ENCODE measurements around the gene DGKE.

DNA sequence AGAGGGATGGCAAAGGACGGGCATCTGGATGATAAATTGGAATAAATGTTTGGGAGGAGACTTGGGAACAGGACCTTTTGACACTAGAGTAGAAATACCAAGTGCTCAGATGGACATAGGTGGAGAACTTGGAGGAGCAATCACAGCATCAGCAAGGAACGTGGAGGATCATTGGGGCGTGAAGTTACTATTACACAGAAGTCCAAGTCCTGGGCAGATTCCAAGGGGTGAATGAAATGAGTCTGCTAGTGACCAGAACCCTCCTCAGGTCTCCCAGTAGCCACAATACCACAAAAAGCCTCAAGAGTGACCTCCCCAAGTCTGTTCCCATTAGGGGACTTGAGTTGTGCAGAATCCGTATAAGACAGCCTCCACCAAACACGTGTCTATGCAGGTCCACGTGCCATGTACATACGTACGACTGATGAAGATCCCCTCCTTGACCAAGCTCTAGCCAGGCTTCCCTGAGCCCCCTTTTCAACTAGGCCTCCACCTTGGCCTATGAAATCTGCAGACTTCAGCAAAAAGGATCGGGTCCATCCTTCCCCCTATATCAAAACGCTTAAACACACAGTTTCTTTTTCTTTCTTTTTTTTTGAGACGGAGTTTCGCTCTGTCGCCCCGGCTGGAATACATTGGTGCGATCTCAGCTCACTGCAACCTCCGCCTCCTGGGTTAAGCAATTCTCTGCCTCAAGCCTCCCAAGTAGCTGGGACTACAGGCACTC lies 2.4 kb upstream of the DGKE start:
- TF ChIP-seq POLR2AphosphoS5 (IDR thresholded peaks at IDR 0.05; ENCODE audit: low read depth, low read length) (no peak), SIN3A (IDR thresholded peaks at IDR 0.05; ENCODE audit: borderline replicate concordance, insufficient read depth, low read length) (no peak)
- TF ChIP-seq, protein P1, sequence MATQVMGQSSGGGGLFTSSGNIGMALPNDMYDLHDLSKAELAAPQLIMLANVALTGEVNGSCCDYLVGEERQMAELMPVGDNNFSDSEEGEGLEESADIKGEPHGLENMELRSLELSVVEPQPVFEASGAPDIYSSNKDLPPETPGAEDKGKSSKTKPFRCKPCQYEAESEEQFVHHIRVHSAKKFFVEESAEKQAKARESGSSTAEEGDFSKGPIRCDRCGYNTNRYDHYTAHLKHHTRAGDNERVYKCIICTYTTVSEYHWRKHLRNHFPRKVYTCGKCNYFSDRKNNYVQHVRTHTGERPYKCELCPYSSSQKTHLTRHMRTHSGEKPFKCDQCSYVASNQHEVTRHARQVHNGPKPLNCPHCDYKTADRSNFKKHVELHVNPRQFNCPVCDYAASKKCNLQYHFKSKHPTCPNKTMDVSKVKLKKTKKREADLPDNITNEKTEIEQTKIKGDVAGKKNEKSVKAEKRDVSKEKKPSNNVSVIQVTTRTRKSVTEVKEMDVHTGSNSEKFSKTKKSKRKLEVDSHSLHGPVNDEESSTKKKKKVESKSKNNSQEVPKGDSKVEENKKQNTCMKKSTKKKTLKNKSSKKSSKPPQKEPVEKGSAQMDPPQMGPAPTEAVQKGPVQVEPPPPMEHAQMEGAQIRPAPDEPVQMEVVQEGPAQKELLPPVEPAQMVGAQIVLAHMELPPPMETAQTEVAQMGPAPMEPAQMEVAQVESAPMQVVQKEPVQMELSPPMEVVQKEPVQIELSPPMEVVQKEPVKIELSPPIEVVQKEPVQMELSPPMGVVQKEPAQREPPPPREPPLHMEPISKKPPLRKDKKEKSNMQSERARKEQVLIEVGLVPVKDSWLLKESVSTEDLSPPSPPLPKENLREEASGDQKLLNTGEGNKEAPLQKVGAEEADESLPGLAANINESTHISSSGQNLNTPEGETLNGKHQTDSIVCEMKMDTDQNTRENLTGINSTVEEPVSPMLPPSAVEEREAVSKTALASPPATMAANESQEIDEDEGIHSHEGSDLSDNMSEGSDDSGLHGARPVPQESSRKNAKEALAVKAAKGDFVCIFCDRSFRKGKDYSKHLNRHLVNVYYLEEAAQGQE (IDR thresholded peaks at IDR 0.05; ENCODE audit: insufficient read depth in 1 of 2, low read depth in 2 of 2, low read length in 2 of 2): no peak
